Heart left ventricle (tissue), 13 donors: ENCODE measurements around the gene DMD.

Experiments used
- CTCF ChIP-seq, 12 donors: fragments of 200-600 bp; sonication (generic) in 4 of 12; IDR thresholded peaks; one replicate each; pipeline versions ENCODE4 v1.5.0 to v1.8.0; 2018 to 2022; ENCODE audit warnings: antibody characterized with exemption in 12 of 12, mild to moderate bottlenecking in 5 of 12
- POLR2A ChIP-seq, 2 donors: fragments of 450-650 bp; IDR thresholded peaks; one replicate each; pipeline ENCODE4 v1.6.1; 2017; ENCODE audit warnings: antibody characterized with exemption in 2 of 2, mild to moderate bottlenecking in 2 of 2, moderate library complexity in 2 of 2
- donor health status: ischemic (EF 13 %, LVEDD 7.1; RV severe dilation, severe dysfunction).
- donor health status: DM: no; HTN: yes; CAD: no.
- donor health status: DM: no; HTN: no; CAD: no.
- donor health status: ischemic (EF 25% LVEDD 6.9; RV normal size, moderate dysfunction).
- donor health status: ischemic (EF 25% LVEDD 5.7; RV mildly dilated, moderate dysfunction).
- donor health status: ischemic (EF 35%, LVEDD 5.7; RV mildly dilated, moderate dysfunction).
- donor health status: nonischemic (EF 11% LVEDD 7.7; RV severe dilation, severe dysfunction).
- donor health status: DM: yes; HTN: yes; CAD: no.
- donor health status: PGD.
- donor health status: ischemic (EF 29% LVEDD 5.4; RV normal size, mild dysfunction).
- donor health status: nonischemic (EF 23%, LVEDD 6.1; RV moderate dilation, normal function).

- TF ChIP-seq CTCF (IDR thresholded peaks at IDR 0.05) = no peak
- TF ChIP-seq POLR2A (IDR thresholded peaks at IDR 0.05) = no peak
These were observed 1955.9 kb downstream of the DMD start for GRCh38 chrX:31255310-31256033.
